ENCODE results near the gene KRTAP10-2.
"Not testable (repeated sequence)": the region's sequence is repeated elsewhere in the genome, so short reads cannot be mapped to it uniquely, and the experiment has no call there.

Gene KRTAP10-2
- 0 reads per million in 2 donors for total RNA-seq

GRCh38 chr21:44551340-44551961 lies at the start of gene KRTAP10-2:
Gene KRTAP10-2, minus strand, starts transcription at chr21:44551505. Its CDS starts 47 bp downstream, at chr21:44551458.
- DNase-seq: no peak

- DNase-seq: not testable (repeated sequence)
Observed at GRCh38 chr21:44601091-44601490, 49.8 kb upstream of the KRTAP10-2 start.

GRCh38 chr21:44600118-44600978 lies 49.0 kb upstream of the KRTAP10-2 start, which contains the start of gene KRTAP10-7:
Gene KRTAP10-7, plus strand, starts transcription at chr21:44600597. Its CDS starts 25 bp downstream, at chr21:44600622.
- DNase-seq: not testable (repeated sequence)

- DNase-seq: no peak
Observed at GRCh38 chr21:44599264-44600029, 48.1 kb upstream of the KRTAP10-2 start.

GRCh38 chr21:44598061-44598460 lies 46.8 kb upstream of the KRTAP10-2 start:
- DNase-seq: no peak

- DNase-seq: no peak
Observed at GRCh38 chr21:44596068-44596725, 44.9 kb upstream of the KRTAP10-2 start.

GRCh38 chr21:44595524-44595923 lies 44.2 kb upstream of the KRTAP10-2 start:
- DNase-seq: no peak

GRCh38 chr21:44594406-44594916 lies 43.2 kb upstream of the KRTAP10-2 start:
- DNase-seq: no peak

GRCh38 chr21:44593598-44594405 lies 42.5 kb upstream of the KRTAP10-2 start:
- DNase-seq: no peak

GRCh38 chr21:44592446-44593311 lies 41.4 kb upstream of the KRTAP10-2 start, which contains the start of gene KRTAP10-6:
Gene KRTAP10-6, minus strand, starts transcription at chr21:44592505. Its CDS starts 21 bp downstream, at chr21:44592484.
- DNase-seq: no peak

GRCh38 chr21:44591801-44592130 lies 40.5 kb upstream of the KRTAP10-2 start:
- not testable (repeated sequence) for DNase-seq

GRCh38 chr21:44590897-44591800 lies 39.8 kb upstream of the KRTAP10-2 start:
- DNase-seq: not testable (repeated sequence)

- DNase-seq: no peak
Observed at GRCh38 chr21:44590311-44590721, 39.0 kb upstream of the KRTAP10-2 start.

GRCh38 chr21:44589586-44590305 lies 38.4 kb upstream of the KRTAP10-2 start:
- no peak for DNase-seq

- no peak for DNase-seq
Observed at GRCh38 chr21:44589094-44589493, 37.8 kb upstream of the KRTAP10-2 start.

- no peak for DNase-seq
Observed at GRCh38 chr21:44585892-44586291, 34.6 kb upstream of the KRTAP10-2 start.

- peak in 1 of 5 experiments; percentile 69 for DNase-seq
Observed at GRCh38 chr21:44583800-44584147, 32.5 kb upstream of the KRTAP10-2 start.

- DNase-seq: no peak
Observed at GRCh38 chr21:44583089-44583799, 31.9 kb upstream of the KRTAP10-2 start.
